Vagina (tissue), 2 donors: ENCODE results near the gene PAN2. TPM values are rescaled to one million over a fixed set of nuclear protein-coding genes. Genes with fewer than 3 reads are reported as not detected.
A peak's percentile ranks its signal among the peaks of the same experiment; 100 is the strongest.

Experiments used
- DNase-seq, 2 donors: peaks; one replicate each; pipeline ENCODE4 v3.0.0-alpha.2; 2017; ENCODE audit errors: extremely low spot score in 2 of 2
- H3K27ac ChIP-seq: fragments of 200-600 bp; sonication (generic); one replicate; pipeline ENCODE4 v1.5.1; 2019
- H3K27me3 ChIP-seq: fragments of 200-600 bp; sonication (generic); one replicate; pipeline ENCODE4 v1.5.1; 2019
- H3K36me3 ChIP-seq, 2 donors: fragments of 200-600 bp; sonication (generic); one replicate each; pipeline ENCODE4 v1.5.1; 2017 to 2019
- H3K4me1 ChIP-seq: fragments of 200-600 bp; sonication (generic); one replicate; pipeline ENCODE4 v1.5.1; 2019
- H3K4me3 ChIP-seq, 2 donors: fragments of 200-600 bp; sonication (generic); 1 replicate in 1 of 2; 2 replicates in 1 of 2; pipeline ENCODE4 v1.5.1; 2016 to 2019
- H3K9me3 ChIP-seq: fragments of 200-600 bp; sonication (generic); one replicate; pipeline ENCODE4 v1.5.1; 2019
- POLR2A ChIP-seq, 2 donors: fragments of 450-650 bp; IDR thresholded peaks; one replicate each; pipeline ENCODE4 v1.6.1; 2017; ENCODE audit warnings: antibody characterized with exemption in 2 of 2, mild to moderate bottlenecking in 2 of 2, moderate library complexity in 2 of 2
- POLR2AphosphoS5 ChIP-seq, 2 donors: sonication (generic); formaldehyde crosslinking; IDR thresholded peaks; one replicate each; pipeline ENCODE4 v1.9.0; 2017; ENCODE audit warnings: antibody characterized with exemption in 2 of 2, mild to moderate bottlenecking in 2 of 2, low read depth in 1 of 2; ENCODE audit not compliant: insufficient read depth in 1 of 2
- intact Hi-C: fragments of 100-400 bp; cut with DNase I; formaldehyde crosslinking; loops from one replicate; pipeline ENCODE4 v1.15.1; 2023
- total RNA-seq: library from RNA; depleted of rRNA; stranded (reverse); fragments of >200 nt; gene quantifications from one replicate; pipeline ENCODE4 v1.2.3, GENCODE V29; 2016
- TF ChIP-seq, protein P1 (sequence below), 3 experiments: fragments of 450-650 bp in 2 of 3; fragments of 200-600 bp in 1 of 3; sonication (generic) in 1 of 3; IDR thresholded peaks; one replicate each; pipeline ENCODE4 v1.5.1; 2017 to 2019; ENCODE audit warnings: antibody characterized with exemption in 3 of 3, mild to moderate bottlenecking in 2 of 3, moderate library complexity in 2 of 3

Gene PAN2
- total RNA-seq, 1 donor from 2014 or later: 37.6 TPM

DNA sequence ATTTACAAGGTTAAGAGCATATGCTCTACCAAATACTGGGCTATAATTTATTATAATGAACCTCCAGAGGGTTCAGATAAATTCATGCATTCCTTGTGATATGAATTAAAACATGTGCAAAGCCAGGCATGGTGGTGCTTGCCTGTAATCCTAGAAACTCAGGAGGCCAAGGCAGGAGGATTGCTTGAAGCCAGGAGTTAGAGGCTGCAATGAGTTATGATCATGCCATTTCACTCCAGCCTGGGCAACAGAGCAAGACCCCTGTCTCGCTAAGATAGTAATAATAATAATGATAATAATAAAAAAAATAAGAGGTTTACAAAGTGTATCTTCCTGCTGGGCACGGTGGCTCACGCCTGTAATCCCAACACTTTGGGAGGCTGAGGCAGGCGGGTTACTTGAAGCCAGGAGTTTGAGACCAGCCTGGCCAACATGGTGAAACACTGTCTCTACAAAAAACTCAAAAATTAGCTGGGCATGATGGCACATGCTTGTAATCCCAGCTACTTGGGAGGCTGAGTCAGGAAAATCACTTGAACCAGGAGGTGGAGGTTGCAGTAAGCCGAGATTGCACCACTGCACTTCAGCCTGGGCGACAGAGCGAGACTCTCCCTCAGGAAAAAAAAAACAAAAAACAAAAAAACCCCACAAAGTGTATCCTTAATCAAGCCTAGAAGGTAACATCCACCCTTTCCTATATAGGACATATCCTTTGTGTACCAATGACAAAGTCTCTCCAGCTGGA is 26.4 kb downstream of the PAN2 start:
- H3K4me3 ChIP-seq: no peak overlapping the region
- no peaks in the 10 kb centered on the region for H3K27me3 ChIP-seq
- intact Hi-C loops: no loop called here
- TF ChIP-seq POLR2AphosphoS5 (IDR thresholded peaks at IDR 0.05; ENCODE audit: insufficient read depth in 1 of 2, low read depth in 1 of 2) (no peak), POLR2A (IDR thresholded peaks at IDR 0.05) (no peak)
- TF ChIP-seq, protein P1, sequence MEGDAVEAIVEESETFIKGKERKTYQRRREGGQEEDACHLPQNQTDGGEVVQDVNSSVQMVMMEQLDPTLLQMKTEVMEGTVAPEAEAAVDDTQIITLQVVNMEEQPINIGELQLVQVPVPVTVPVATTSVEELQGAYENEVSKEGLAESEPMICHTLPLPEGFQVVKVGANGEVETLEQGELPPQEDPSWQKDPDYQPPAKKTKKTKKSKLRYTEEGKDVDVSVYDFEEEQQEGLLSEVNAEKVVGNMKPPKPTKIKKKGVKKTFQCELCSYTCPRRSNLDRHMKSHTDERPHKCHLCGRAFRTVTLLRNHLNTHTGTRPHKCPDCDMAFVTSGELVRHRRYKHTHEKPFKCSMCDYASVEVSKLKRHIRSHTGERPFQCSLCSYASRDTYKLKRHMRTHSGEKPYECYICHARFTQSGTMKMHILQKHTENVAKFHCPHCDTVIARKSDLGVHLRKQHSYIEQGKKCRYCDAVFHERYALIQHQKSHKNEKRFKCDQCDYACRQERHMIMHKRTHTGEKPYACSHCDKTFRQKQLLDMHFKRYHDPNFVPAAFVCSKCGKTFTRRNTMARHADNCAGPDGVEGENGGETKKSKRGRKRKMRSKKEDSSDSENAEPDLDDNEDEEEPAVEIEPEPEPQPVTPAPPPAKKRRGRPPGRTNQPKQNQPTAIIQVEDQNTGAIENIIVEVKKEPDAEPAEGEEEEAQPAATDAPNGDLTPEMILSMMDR (IDR thresholded peaks at IDR 0.05): no peak
- H3K4me1 ChIP-seq: peaks cover under 1% of the 10 kb centered on the region
- H3K36me3 ChIP-seq: peaks cover 0 to 23% of the 10 kb centered on the region in 2 donors
- no peak overlapping the region for H3K27ac ChIP-seq
- no peak for DNase-seq
- H3K9me3 ChIP-seq: no peaks in the 10 kb centered on the region

DNA sequence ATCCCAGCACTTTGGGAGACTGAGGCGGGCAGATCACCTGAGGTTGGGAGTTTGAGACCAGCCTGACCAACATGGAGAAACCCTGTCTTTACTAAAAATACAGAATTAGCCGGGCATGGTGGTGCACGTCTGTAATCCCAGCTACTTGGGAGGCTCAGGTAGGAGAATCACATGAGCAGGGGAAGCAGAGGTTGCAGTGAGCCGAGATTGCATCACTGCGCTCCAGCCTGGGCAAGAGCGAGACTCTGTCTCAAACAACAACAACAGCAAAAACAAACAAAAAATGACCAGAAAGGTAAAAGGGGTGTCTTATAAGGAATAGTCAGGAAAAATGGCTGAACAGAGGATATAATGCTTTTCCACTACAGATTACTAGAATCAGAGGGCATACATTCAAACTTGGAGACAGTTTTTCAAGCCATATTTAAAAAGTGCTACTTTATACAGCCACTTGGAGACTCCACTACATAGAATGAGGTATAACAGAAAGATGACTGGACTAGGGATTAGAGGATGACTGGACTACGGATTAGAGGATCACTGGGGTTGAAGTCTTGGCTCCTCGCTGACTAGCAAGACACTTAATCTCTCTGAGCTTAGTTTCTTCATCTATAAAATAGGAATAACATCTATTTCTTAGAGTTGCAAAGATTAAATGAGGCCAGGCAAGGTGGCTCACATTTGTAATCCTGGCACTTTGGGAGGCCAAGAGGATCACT is 28.8 kb downstream of the PAN2 start:
- H3K36me3 ChIP-seq: peaks cover 0 to 12% of the 10 kb centered on the region in 2 donors

DNA sequence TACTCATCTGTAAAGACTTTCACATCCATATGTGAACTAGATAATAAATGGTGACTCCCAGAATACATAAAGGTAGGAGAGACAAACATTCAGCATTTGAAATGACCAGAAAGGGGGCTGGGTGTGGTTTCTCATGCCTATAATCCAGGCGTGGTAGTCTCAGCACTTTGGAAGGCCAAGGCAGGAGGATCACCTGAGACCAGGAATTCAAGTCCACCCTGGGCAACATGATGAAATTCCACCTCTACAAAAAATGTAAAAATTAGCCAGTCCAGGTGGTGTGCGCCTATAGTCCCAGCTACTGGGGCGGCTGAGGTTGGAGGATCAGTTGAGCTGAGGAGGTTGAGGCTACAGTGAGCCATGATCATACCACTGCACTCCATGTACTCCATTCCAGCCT is 29.5 kb downstream of the PAN2 start:
- intact Hi-C loops: no loop called here
- TF ChIP-seq, protein P1 (IDR thresholded peaks at IDR 0.05): no peak
- TF ChIP-seq POLR2A (IDR thresholded peaks at IDR 0.05) (no peak), POLR2AphosphoS5 (IDR thresholded peaks at IDR 0.05; ENCODE audit: insufficient read depth in 1 of 2, low read depth in 1 of 2) (no peak)
- H3K9me3 ChIP-seq: no peaks in the 10 kb centered on the region
- no peaks in the 10 kb centered on the region for H3K27me3 ChIP-seq
- H3K27ac ChIP-seq: no peak overlapping the region
- H3K4me3 ChIP-seq: no peak overlapping the region
- no peak for DNase-seq
- H3K4me1 ChIP-seq: peaks cover 24% of the 10 kb centered on the region
- peaks cover 0 to 5% of the 10 kb centered on the region in 2 donors for H3K36me3 ChIP-seq

More for the DNA sequence above, 28.8 kb downstream of the PAN2 start:
- intact Hi-C loops: no loop called here
- H3K4me1 ChIP-seq: peaks cover 20% of the 10 kb centered on the region
- no peak for DNase-seq
- H3K27ac ChIP-seq: no peak overlapping the region
- no peaks in the 10 kb centered on the region for H3K27me3 ChIP-seq
- TF ChIP-seq, protein P1 (IDR thresholded peaks at IDR 0.05): no peak
- TF ChIP-seq POLR2AphosphoS5 (IDR thresholded peaks at IDR 0.05; ENCODE audit: insufficient read depth in 1 of 2, low read depth in 1 of 2) (no peak), POLR2A (IDR thresholded peaks at IDR 0.05) (no peak)
- no peaks in the 10 kb centered on the region for H3K9me3 ChIP-seq
- H3K4me3 ChIP-seq: no peak overlapping the region

DNA sequence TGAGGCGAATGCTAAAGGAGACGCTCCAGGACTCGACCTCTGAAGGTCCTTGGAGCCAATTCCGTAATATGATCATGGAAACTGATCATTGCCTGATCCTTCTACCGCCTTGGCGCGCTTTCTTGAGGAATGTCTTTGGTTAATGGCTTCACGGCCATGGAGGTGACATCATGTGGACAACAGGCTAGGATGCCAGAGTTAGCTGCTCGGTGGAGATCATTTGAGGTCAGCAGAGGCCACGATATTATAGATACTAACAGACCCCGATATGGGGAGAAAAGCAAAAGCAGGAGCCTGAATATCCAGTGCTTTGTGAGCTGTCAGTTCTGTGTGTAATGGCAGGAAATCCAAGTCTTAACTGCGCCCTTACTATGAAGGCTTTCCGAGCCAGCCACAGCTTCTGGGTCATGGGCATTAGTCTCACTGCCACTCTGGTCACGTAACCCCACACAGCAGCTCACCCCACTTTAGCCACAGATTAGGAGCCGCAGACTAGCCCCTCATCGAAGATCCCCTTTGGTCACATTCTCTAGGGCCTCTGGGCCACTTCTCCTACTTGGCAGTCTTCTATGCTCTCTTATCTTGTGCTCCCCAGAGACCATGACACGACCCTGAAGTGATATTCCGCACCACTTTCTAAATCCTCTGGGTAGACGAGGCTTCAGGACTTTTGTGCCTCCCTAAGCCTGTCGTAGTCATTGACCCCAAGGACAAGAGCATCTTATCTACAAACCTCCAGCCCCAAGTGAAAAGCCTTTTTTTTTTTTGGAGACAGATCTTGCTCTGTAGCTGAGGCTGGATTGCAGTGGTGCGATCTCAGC is 32.9 kb downstream of the PAN2 start:
- Histone ChIP-seq H3K27ac (peak overlapping the region; percentile 84), H3K27me3 (no peaks in the 10 kb centered on the region), H3K9me3 (no peaks in the 10 kb centered on the region), H3K4me3 (peak overlapping the region; percentile 75 to 96), H3K4me1 (peaks cover 57% of the 10 kb centered on the region), H3K36me3 (no peaks in the 10 kb centered on the region)
- no peak for DNase-seq
- TF ChIP-seq POLR2A (IDR thresholded peaks at IDR 0.05) (no peak), POLR2AphosphoS5 (IDR thresholded peaks at IDR 0.05; ENCODE audit: insufficient read depth in 1 of 2, low read depth in 1 of 2) (no peak)
- TF ChIP-seq, protein P1 (IDR thresholded peaks at IDR 0.05): no peak
- intact Hi-C loops: no loop called here
